Activated B cell treated with CpG ODN at 0.5 μM for 24 hours (primary cell): ENCODE data around the gene KIF5A. TPM values are rescaled to one million over a fixed set of nuclear protein-coding genes. Genes with fewer than 3 reads are reported as not detected.
"Not testable (repeated sequence)": the region's sequence is repeated elsewhere in the genome, so short reads cannot be mapped to it uniquely, and the experiment has no call there.

Experiments used
- ATAC-seq: fragments of 200-7000 bp; cut with Tn5 transposase; one replicate; pipeline ENCODE4 v1.10.0; 2021; ENCODE audit warnings: low read depth, mild to moderate bottlenecking, moderate library complexity
- CTCF ChIA-PET: fragments of 350-600 bp; sonication (Branson Sonifier 250); formaldehyde crosslinking; loops from one replicate; lab custom pipeline; 2021; ENCODE audit warnings: antibody characterized with exemption; lab: Charles Lee
- POLR2A ChIA-PET: fragments of 350-600 bp; sonication (Branson Sonifier 250); formaldehyde crosslinking; loops from one replicate; lab custom pipeline; 2021; ENCODE audit warnings: antibody characterized with exemption; lab: Charles Lee
- DNase-seq: peaks from one replicate; pipeline ENCODE4 v3.0.0; 2022
- H3K27ac Mint-ChIP-seq: one replicate; pipeline ENCODE4 v1.8.0; 2020; ENCODE audit warnings: mixed read lengths
- H3K27me3 Mint-ChIP-seq: one replicate; pipeline ENCODE4 v1.8.0; 2021; ENCODE audit warnings: mixed read lengths
- H3K36me3 Mint-ChIP-seq: one replicate; pipeline ENCODE4 v1.8.0; 2021; ENCODE audit warnings: low read depth, mixed read lengths
- H3K4me1 Mint-ChIP-seq: one replicate; pipeline ENCODE4 v1.8.0; 2021; ENCODE audit warnings: mixed read lengths
- H3K4me3 Mint-ChIP-seq: one replicate; pipeline ENCODE4 v1.8.0; 2020; ENCODE audit warnings: mild to moderate bottlenecking, mixed read lengths
- H3K9me3 Mint-ChIP-seq: one replicate; pipeline ENCODE4 v1.8.0; 2020; ENCODE audit warnings: mixed read lengths
- intact Hi-C: fragments of 100-400 bp; cut with micrococcal nuclease; formaldehyde crosslinking; loops from one replicate; pipeline ENCODE4 v1.15.1; 2024
- total RNA-seq: library from RNA; stranded (reverse); gene quantifications from 2 replicates; pipeline ENCODE4 v1.2.3, GENCODE V29; 2022
- TF ChIP-seq, protein P1 (sequence below): fragments of 200-600 bp; IDR thresholded peaks from one replicate; pipeline ENCODE4 v1.8.0; 2022; ENCODE audit warnings: antibody characterized with exemption, mild to moderate bottlenecking

The KIF5A gene
- total RNA-seq, 1 donor from 2014 or later, result 0.13 TPM

DNA sequence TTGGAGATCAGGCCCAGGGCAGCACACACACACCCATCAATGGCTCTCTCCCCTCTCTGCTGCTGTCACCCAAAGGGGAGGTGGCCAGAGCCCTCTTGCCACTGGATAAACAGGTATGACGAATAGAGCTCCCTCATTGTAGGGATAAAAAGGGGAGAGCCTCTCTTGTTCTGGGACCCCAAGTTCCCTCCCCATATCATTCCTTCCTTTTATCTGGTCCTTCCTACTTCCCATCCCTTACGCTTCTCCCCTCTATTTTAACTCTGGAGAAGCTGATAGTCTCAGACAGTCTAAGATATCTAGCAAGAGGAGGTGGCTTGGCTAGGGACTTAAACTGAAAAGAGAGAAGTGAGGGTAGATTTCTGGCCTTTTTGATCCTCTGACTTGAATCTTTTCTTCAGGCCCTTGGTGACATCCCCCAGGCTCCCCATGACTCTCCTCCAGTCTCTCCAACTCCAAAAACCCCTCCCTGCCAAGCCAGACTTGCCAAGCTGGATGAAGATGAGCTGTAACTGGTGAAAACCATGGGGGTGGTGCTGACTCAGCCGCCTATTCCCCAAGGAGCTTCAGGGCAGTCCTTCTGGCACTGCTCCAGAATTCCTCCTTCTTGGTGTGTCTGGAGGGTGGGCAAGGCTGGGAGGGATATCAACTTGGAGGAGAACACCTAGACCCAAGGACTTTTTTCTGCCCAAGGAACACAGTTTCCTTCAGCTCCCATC, 66.7 kb downstream of the KIF5A start:
- no peak overlapping the region for H3K27ac Mint-ChIP-seq
- ChIA-PET CTCF (no interaction called here), POLR2A (no interaction called here)

DNA sequence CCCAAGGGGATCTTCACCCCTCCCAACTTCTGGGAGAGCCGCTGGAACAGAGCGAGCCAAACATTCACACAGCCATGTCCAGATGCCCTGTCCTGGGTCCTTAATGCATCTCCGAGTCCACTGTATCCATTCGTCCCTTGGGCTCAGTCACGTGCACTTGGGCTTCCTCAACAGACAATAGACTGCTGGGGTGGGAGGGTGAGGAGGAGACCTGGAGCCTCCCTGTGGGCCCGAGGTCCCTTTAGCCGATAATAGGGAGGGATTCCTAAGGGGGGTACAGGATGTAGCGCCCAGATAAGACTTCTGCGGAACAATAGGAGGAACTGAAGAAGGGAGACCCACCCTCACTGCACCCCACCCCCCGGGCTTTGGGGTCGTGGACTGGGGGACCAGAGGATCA, 68.1 kb downstream of the KIF5A start:
- ChIA-PET POLR2A (no interaction called here), CTCF (interaction anchor here (8.4 kb wide), 1 partner anchor 35 kb away, joined by 126 read pairs; no protein-coding TSS in a partner anchor)
- no peak overlapping the region for H3K27ac Mint-ChIP-seq
- H3K27me3 Mint-ChIP-seq, result peaks cover 49% of the 10 kb centered on the region
- H3K4me3 Mint-ChIP-seq, result no peak overlapping the region
- DNase-seq, result no peak
- H3K9me3 Mint-ChIP-seq, result no peaks in the 10 kb centered on the region
- H3K4me1 Mint-ChIP-seq, result peaks cover 61% of the 10 kb centered on the region
- no peaks in the 10 kb centered on the region for H3K36me3 Mint-ChIP-seq
- intact Hi-C loops, result no loop called here
- ATAC-seq, result no peak
- TF ChIP-seq, protein P1, sequence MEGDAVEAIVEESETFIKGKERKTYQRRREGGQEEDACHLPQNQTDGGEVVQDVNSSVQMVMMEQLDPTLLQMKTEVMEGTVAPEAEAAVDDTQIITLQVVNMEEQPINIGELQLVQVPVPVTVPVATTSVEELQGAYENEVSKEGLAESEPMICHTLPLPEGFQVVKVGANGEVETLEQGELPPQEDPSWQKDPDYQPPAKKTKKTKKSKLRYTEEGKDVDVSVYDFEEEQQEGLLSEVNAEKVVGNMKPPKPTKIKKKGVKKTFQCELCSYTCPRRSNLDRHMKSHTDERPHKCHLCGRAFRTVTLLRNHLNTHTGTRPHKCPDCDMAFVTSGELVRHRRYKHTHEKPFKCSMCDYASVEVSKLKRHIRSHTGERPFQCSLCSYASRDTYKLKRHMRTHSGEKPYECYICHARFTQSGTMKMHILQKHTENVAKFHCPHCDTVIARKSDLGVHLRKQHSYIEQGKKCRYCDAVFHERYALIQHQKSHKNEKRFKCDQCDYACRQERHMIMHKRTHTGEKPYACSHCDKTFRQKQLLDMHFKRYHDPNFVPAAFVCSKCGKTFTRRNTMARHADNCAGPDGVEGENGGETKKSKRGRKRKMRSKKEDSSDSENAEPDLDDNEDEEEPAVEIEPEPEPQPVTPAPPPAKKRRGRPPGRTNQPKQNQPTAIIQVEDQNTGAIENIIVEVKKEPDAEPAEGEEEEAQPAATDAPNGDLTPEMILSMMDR, result no peak

More for the DNA sequence above, 66.7 kb downstream of the KIF5A start:
- TF ChIP-seq, protein P1, result no peak
- Mint-ChIP-seq H3K27me3 (peaks cover 35% of the 10 kb centered on the region), H3K9me3 (no peaks in the 10 kb centered on the region), H3K4me1 (peaks cover 56% of the 10 kb centered on the region), H3K36me3 (no peaks in the 10 kb centered on the region), H3K4me3 (no peak overlapping the region)
- intact Hi-C loops, result no loop called here
- ATAC-seq, result no peak
- DNase-seq, result no peak

- H3K4me3 Mint-ChIP-seq, intact Hi-C loops, DNase-seq, H3K27ac Mint-ChIP-seq, H3K36me3 Mint-ChIP-seq, H3K9me3 Mint-ChIP-seq, ATAC-seq, POLR2A ChIA-PET: not testable (repeated sequence)
- CTCF ChIA-PET, result interaction anchor here (8.4 kb wide), 1 partner anchor 36 kb away, joined by 126 read pairs; no protein-coding TSS in a partner anchor
- H3K4me1 Mint-ChIP-seq, result peaks cover 57% of the 10 kb centered on the region
- peaks cover 53% of the 10 kb centered on the region for H3K27me3 Mint-ChIP-seq
Measured at GRCh38 chr12:57618431-57618830, 68.6 kb downstream of the KIF5A start.

DNA sequence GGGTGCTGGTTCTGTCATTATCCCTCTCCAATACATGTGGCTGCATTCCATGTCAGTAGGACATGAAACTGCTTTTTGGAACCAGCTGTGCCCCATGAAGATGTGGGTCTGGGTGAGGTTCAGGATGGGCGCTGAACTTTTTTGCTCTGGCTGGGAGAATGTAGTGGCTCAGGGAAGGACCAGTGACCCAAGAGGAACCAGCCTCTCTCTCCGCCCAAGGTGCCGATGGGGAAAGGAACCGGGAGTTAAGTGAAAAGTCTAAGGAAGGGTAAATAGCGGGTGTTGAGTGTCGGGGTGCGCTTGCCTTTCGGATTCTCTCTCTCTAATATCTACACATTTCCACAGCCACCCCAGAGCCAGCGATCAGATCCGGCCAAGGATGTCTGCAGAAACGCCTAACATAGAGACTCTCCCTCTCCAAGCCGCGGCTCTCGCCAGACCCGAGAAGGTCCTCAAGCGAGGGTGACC, 69.2 kb downstream of the KIF5A start:
- Mint-ChIP-seq H3K36me3 (no peaks in the 10 kb centered on the region), H3K4me1 (peaks cover 52% of the 10 kb centered on the region), H3K4me3 (peak overlapping the region; percentile 15), H3K27ac (no peak overlapping the region), H3K27me3 (peaks cover 58% of the 10 kb centered on the region), H3K9me3 (no peaks in the 10 kb centered on the region)
- ChIA-PET CTCF (interaction anchor here (2.5 to 8.4 kb wide), 2 partner anchors 36 to 160 kb away, joined by 13 to 126 read pairs; partner anchors contain the start of gene GLI1), POLR2A (interaction anchor here (2.5 kb wide), 1 partner anchor 36 kb away, joined by 14 read pairs; no protein-coding TSS in a partner anchor)
- DNase-seq (no peak), ATAC-seq (no peak)
- intact Hi-C loops, result no loop called here
- TF ChIP-seq, protein P1, result no peak

DNA sequence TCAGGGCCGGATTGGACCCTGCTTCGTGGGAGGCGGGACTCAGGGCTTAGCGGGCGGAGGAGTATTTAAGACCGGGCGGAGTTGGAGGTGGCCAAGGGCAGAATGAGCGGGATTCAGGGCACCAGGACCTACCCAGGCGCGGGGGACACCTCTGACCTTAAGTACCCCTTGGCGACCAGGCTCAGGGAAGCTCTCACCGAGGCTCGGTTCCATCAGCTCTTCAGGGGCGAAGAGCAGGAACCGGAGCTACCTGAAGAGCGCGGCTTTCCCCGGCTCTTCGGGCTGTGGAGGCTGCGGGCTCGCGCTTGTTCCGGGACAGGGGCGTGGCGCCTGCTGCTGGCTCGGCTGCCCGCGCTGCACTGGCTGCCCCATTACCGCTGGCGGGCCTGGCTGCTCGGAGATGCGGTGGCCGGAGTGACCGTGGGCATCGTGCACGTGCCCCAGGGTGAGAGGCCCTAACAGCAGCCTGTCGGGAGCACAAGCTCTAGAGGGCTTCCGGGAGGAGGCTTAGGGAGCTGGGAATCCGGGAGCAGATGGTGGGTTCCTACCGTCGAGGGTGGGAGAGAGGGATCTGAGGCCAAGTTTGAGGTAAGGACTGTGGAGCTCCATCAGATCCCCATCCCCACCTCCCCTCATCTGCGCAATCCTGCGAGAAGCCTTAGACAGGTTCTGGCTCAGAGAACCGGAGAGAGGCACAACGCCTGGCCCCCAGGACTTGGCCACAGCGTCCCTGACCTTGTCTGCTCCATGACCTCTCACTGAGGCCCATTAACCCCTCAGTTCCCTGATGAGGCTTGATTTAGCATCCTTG, 69.8 kb downstream of the KIF5A start:
- intact Hi-C loops, result loop anchor here (10.0 kb wide), 1 partner anchor 395 kb away; the partner anchor contains the start of gene SHMT2
- Mint-ChIP-seq H3K27me3 (peaks cover 61% of the 10 kb centered on the region), H3K4me1 (peaks cover 46% of the 10 kb centered on the region), H3K9me3 (no peaks in the 10 kb centered on the region), H3K4me3 (peak overlapping the region; percentile 15), H3K27ac (no peak overlapping the region), H3K36me3 (no peaks in the 10 kb centered on the region)
- CTCF ChIA-PET, result interaction anchor here (2.5 to 8.4 kb wide), 2 partner anchors 37 to 161 kb away, joined by 13 to 126 read pairs; partner anchors contain the start of gene GLI1
- TF ChIP-seq, protein P1, result no peak
- DNase-seq (peak; percentile 19), ATAC-seq (no peak)
- POLR2A ChIA-PET, result interaction anchor here (2.5 kb wide), 1 partner anchor 36 kb away, joined by 14 read pairs; no protein-coding TSS in a partner anchor
